PC-3 (cell line): ENCODE measurements around the gene UBA3.

Experiments used
- EZH2phosphoT487 ChIP-seq: fragments of 300-600 bp; sonication (generic); IDR thresholded peaks from 2 replicates; pipeline ENCODE4 v1.6.1; 2018; ENCODE audit warnings: mild to moderate bottlenecking, antibody characterized with exemption, low read length, borderline replicate concordance
- TF ChIP-seq, protein P1 (sequence below): fragments of 300-600 bp; sonication (generic); conservative IDR thresholded peaks from 2 replicates; pipeline ENCODE4 v1.5.1; 2017; ENCODE audit warnings: antibody characterized with exemption, low read depth, mild to moderate bottlenecking, low read length

- TF ChIP-seq, protein P1, sequence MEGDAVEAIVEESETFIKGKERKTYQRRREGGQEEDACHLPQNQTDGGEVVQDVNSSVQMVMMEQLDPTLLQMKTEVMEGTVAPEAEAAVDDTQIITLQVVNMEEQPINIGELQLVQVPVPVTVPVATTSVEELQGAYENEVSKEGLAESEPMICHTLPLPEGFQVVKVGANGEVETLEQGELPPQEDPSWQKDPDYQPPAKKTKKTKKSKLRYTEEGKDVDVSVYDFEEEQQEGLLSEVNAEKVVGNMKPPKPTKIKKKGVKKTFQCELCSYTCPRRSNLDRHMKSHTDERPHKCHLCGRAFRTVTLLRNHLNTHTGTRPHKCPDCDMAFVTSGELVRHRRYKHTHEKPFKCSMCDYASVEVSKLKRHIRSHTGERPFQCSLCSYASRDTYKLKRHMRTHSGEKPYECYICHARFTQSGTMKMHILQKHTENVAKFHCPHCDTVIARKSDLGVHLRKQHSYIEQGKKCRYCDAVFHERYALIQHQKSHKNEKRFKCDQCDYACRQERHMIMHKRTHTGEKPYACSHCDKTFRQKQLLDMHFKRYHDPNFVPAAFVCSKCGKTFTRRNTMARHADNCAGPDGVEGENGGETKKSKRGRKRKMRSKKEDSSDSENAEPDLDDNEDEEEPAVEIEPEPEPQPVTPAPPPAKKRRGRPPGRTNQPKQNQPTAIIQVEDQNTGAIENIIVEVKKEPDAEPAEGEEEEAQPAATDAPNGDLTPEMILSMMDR: no peak
- no peak for TF ChIP-seq EZH2phosphoT487
Observed at GRCh38 chr3:69012100-69012799, 67.9 kb downstream of the UBA3 start.
